Activated CD8-positive, alpha-beta memory T cell treated with anti-CD3 and anti-CD28 coated beads, Interleukin-2, amount 50 U/mL, for 24 hours (primary cell): ENCODE data around the gene CADM2.
"Not testable (repeated sequence)": the region's sequence is repeated elsewhere in the genome, so short reads cannot be mapped to it uniquely, and the experiment has no call there.

Experiments used
- DNase-seq: peaks from one replicate; pipeline ENCODE4 v3.0.0-alpha.2; 2020; ENCODE audit errors: extremely low read depth

The CADM2 gene

GRCh38 chr3:85950435-85950834 lies 991.6 kb downstream of the CADM2 start:
- no peak for DNase-seq

- no peak for DNase-seq
Observed at GRCh38 chr3:85960793-85961192, 1002.0 kb downstream of the CADM2 start.

GRCh38 chr3:85977615-85978338 lies 1019.0 kb downstream of the CADM2 start:
- DNase-seq: no peak

- DNase-seq: no peak
Observed at GRCh38 chr3:85979034-85979433, 1020.2 kb downstream of the CADM2 start.

GRCh38 chr3:85989581-85989980 lies 1030.8 kb downstream of the CADM2 start:
- not testable (repeated sequence) for DNase-seq

GRCh38 chr3:86029590-86029989 lies 1070.8 kb downstream of the CADM2 start:
- DNase-seq: no peak

GRCh38 chr3:86037916-86038315 lies 1079.1 kb downstream of the CADM2 start:
- DNase-seq: no peak

GRCh38 chr3:86046436-86047136 lies 1087.8 kb downstream of the CADM2 start:
- no peak for DNase-seq

GRCh38 chr3:86047161-86047560 lies 1088.4 kb downstream of the CADM2 start:
- DNase-seq: no peak

- no peak for DNase-seq
Observed at GRCh38 chr3:86051058-86051457, 1092.3 kb downstream of the CADM2 start.

GRCh38 chr3:86056032-86056431 lies 1097.2 kb downstream of the CADM2 start:
- no peak for DNase-seq

GRCh38 chr3:86056962-86057361 lies 1098.2 kb downstream of the CADM2 start:
- DNase-seq: no peak

GRCh38 chr3:86073799-86074198 lies 1115.0 kb downstream of the CADM2 start:
- no peak for DNase-seq

GRCh38 chr3:86087160-86087871 lies 1128.5 kb downstream of the CADM2 start:
- no peak for DNase-seq

GRCh38 chr3:86104154-86104553 lies 1145.4 kb downstream of the CADM2 start:
- DNase-seq: no peak

- no peak for DNase-seq
Observed at GRCh38 chr3:86109434-86109833, 1150.6 kb downstream of the CADM2 start.
